HCT116 (cell line): ENCODE data around the gene HEPACAM2. TPM values are rescaled to one million over a fixed set of nuclear protein-coding genes. Genes with fewer than 3 reads are reported as not detected.

Experiments used
- ATAC-seq: fragments of 200-7000 bp; cut with Tn5 transposase; 2 replicates; pipeline ENCODE4 v1.9.1; 2020; ENCODE audit warnings: mild to moderate bottlenecking, moderate library complexity
- BruUV-seq: library from RNA; stranded (reverse); fragments of 400-500 nt; replicated peaks from 2 replicates; lab custom pipeline; 2021; lab: Mats Ljungman, UMichigan
- CTCF ChIA-PET: fragments of 300-600 bp; sonication (Branson Sonifier 250); formaldehyde crosslinking; loops from one replicate; lab custom pipeline; 2021; ENCODE audit warnings: antibody characterized with exemption; lab: Charles Lee
- POLR2A ChIA-PET: fragments of 300-600, 350-600 bp; sonication (Branson Sonifier 250); formaldehyde crosslinking; loops from one replicate; lab custom pipeline; 2021; ENCODE audit warnings: antibody characterized with exemption; lab: Charles Lee
- RAD21 ChIA-PET, 2 experiments: fragments of 300-600 bp; sonication (Branson Sonifier 250); formaldehyde crosslinking; loops; one replicate each; lab custom pipeline; 2023; ENCODE audit warnings: low total read pairs in 2 of 2; ENCODE audit not compliant: uncharacterized antibody in 2 of 2, unreplicated experiment in 2 of 2, low non-redundant PET in 1 of 2; lab: Charles Lee
- DNase-seq: peaks from one replicate; pipeline ENCODE4 v3.0.0-alpha.2; 2010; ENCODE audit warnings: low read depth, low spot score
- H2AFZ ChIP-seq: fragments of 200-600 bp; shearing (Covaris generic), sonication (generic); 2 replicates; pipeline ENCODE4 v1.6.1; 2017; ENCODE audit warnings: low read depth, mixed run types, mixed read lengths, antibody characterized with exemption, low read length; ENCODE audit not compliant: poor library complexity, severe bottlenecking
- H3K27ac ChIP-seq: 2 replicates; pipeline ENCODE4 v1.5.1; 2012; ENCODE audit warnings: low read depth, low read length
- H3K27me3 ChIP-seq: fragments of 200-600 bp; sonication (generic); 2 replicates; pipeline ENCODE4 v1.6.1; 2016; ENCODE audit warnings: mixed run types, low read length, mixed read lengths; ENCODE audit not compliant: insufficient read depth
- H3K36me3 ChIP-seq, 2 experiments: fragments of 200-500 bp in 1 of 2; fragments of 200-600 bp in 1 of 2; sonication (Bioruptor generic) in 1 of 2; sonication (generic) in 1 of 2; 2 replicates each; pipeline versions ENCODE4 v1.5.1 to v1.6.1; 2014 to 2016; ENCODE audit warnings: low read length in 2 of 2, inconsistent platforms in 1 of 2, mixed read lengths in 1 of 2, mixed run types in 1 of 2; ENCODE audit not compliant: insufficient read depth in 2 of 2, control insufficient read depth in 1 of 2
- H3K4me1 ChIP-seq, 2 experiments: fragments of 200-600 bp in 1 of 2; sonication (generic) in 1 of 2; 2 replicates each; pipeline versions ENCODE4 v1.5.1 to v1.6.1; 2012 to 2017; ENCODE audit warnings: low read length in 2 of 2, inconsistent platforms in 1 of 2, mild to moderate bottlenecking in 1 of 2, mixed read lengths in 1 of 2, mixed run types in 1 of 2, moderate library complexity in 1 of 2; ENCODE audit not compliant: insufficient read depth in 2 of 2, control insufficient read depth in 1 of 2
- H3K4me2 ChIP-seq: fragments of 200-600 bp; sonication (generic); 2 replicates; pipeline ENCODE4 v1.6.1; 2017; ENCODE audit warnings: mixed run types, low read length, mixed read lengths
- H3K4me3 ChIP-seq, 2 experiments: fragments of 200-600 bp in 1 of 2; sonication (generic) in 1 of 2; replicated peaks in 1 of 2; 2 replicates each; pipeline ENCODE4 v1.5.1; 2011 to 2016; ENCODE audit warnings: low read length in 2 of 2, control low read depth in 1 of 2, low read depth in 1 of 2, mild to moderate bottlenecking in 1 of 2, mixed read lengths in 1 of 2, mixed run types in 1 of 2
- H3K79me2 ChIP-seq: fragments of 200-600 bp; sonication (generic); 2 replicates; pipeline ENCODE4 v1.6.1; 2017; ENCODE audit warnings: mild to moderate bottlenecking, mixed run types, low read length, moderate library complexity, mixed read lengths; ENCODE audit not compliant: insufficient read depth
- H3K9ac ChIP-seq: fragments of 200-600 bp; sonication (generic); 2 replicates; pipeline ENCODE4 v1.6.1; 2016; ENCODE audit warnings: low read length, mixed read lengths
- H3K9me2 ChIP-seq: fragments of 200-600 bp; sonication (generic), shearing (Covaris generic); 2 replicates; pipeline ENCODE4 v1.6.1; 2017; ENCODE audit warnings: mixed run types, mild to moderate bottlenecking, moderate library complexity; ENCODE audit not compliant: insufficient read depth
- H3K9me3 ChIP-seq, 2 experiments: fragments of 200-500 bp in 1 of 2; fragments of 200-600 bp in 1 of 2; sonication (Bioruptor generic) in 1 of 2; sonication (generic) in 1 of 2; 2 replicates each; pipeline ENCODE4 v1.6.1; 2014 to 2017; ENCODE audit warnings: low read length in 2 of 2, mixed read lengths in 2 of 2, inconsistent platforms in 1 of 2, low read depth in 1 of 2, mild to moderate bottlenecking in 1 of 2, mixed run types in 1 of 2, moderate library complexity in 1 of 2; ENCODE audit not compliant: control insufficient read depth in 1 of 2, insufficient read depth in 1 of 2
- H4K20me1 ChIP-seq: fragments of 200-600 bp; sonication (generic), shearing (Covaris generic); 2 replicates; pipeline ENCODE4 v1.6.1; 2017; ENCODE audit warnings: mixed run types, mild to moderate bottlenecking, moderate library complexity; ENCODE audit not compliant: insufficient read depth
- ATF3 ChIP-seq: IDR thresholded peaks from 2 replicates; pipeline ENCODE4 v1.6.1; 2012
- CBX3 ChIP-seq: IDR thresholded peaks from 2 replicates; pipeline ENCODE4 v1.6.1; 2012; ENCODE audit warnings: low read depth
- CEBPB ChIP-seq: IDR thresholded peaks from 2 replicates; pipeline ENCODE4 v1.6.1; 2012; ENCODE audit warnings: low read depth
- CTCF ChIP-seq, 3 experiments: fragments of 200-600 bp in 1 of 3; sonication (generic) in 1 of 3; IDR thresholded peaks in 2 of 3; conservative IDR thresholded peaks in 1 of 3; 2 replicates each; pipeline ENCODE4 v1.5.1; 2012 to 2017; ENCODE audit warnings: low read depth in 2 of 3, low read length in 2 of 3, antibody characterized with exemption in 1 of 3, borderline replicate concordance in 1 of 3, control low read depth in 1 of 3, mild to moderate bottlenecking in 1 of 3, mixed read lengths in 1 of 3, mixed run types in 1 of 3, moderate library complexity in 1 of 3; ENCODE audit not compliant: insufficient read depth in 1 of 3
- EZH2 ChIP-seq: fragments of 200-600 bp; sonication (generic); IDR thresholded peaks from 2 replicates; pipeline ENCODE4 v1.6.1; 2017; ENCODE audit warnings: antibody characterized with exemption, mixed run types
- FOSL1 ChIP-seq: IDR thresholded peaks from 2 replicates; pipeline ENCODE4 v1.6.1; 2012; ENCODE audit warnings: low read depth
- JUND ChIP-seq: IDR thresholded peaks from 2 replicates; pipeline ENCODE4 v1.6.1; 2012
- POLR2A ChIP-seq: IDR thresholded peaks from 2 replicates; pipeline ENCODE4 v1.7.0; 2011; ENCODE audit warnings: borderline replicate concordance; ENCODE audit not compliant: insufficient read depth, insufficient read length; ENCODE audit errors: extremely low read depth
- POLR2AphosphoS5 ChIP-seq: IDR thresholded peaks from 2 replicates; pipeline ENCODE4 v1.6.1; 2011; ENCODE audit warnings: mild to moderate bottlenecking, low read depth, low read length, moderate library complexity
- RAD21 ChIP-seq: IDR thresholded peaks from 2 replicates; pipeline ENCODE4 v1.6.1; 2012; ENCODE audit warnings: low read depth, mild to moderate bottlenecking
- REST ChIP-seq: IDR thresholded peaks from 2 replicates; pipeline ENCODE4 v1.6.1; 2012; ENCODE audit warnings: low read depth
- SIN3A ChIP-seq: IDR thresholded peaks from 2 replicates; pipeline ENCODE4 v1.6.1; 2012; ENCODE audit warnings: low read depth
- SP1 ChIP-seq: IDR thresholded peaks from 2 replicates; pipeline ENCODE4 v1.6.1; 2012; ENCODE audit warnings: low read depth
- SRF ChIP-seq: IDR thresholded peaks from 2 replicates; pipeline ENCODE4 v1.6.1; 2012; ENCODE audit warnings: low read depth
- TCF7L2 ChIP-seq: IDR thresholded peaks from 2 replicates; pipeline ENCODE4 v1.7.0; 2011; ENCODE audit warnings: borderline replicate concordance, inconsistent platforms; ENCODE audit not compliant: insufficient read depth, insufficient read length; ENCODE audit errors: extremely low read depth
- YY1 ChIP-seq: IDR thresholded peaks from 2 replicates; pipeline ENCODE4 v1.6.1; 2011; ENCODE audit warnings: low read length, low read depth, moderate library complexity, mild to moderate bottlenecking; ENCODE audit not compliant: insufficient replicate concordance; ENCODE audit errors: extremely low read depth
- ZBTB33 ChIP-seq: IDR thresholded peaks from 2 replicates; pipeline ENCODE4 v1.6.1; 2011; ENCODE audit warnings: mild to moderate bottlenecking, low read length, moderate library complexity; ENCODE audit not compliant: insufficient replicate concordance; ENCODE audit errors: extremely low read depth
- ZFX ChIP-seq: fragments of 450-650 bp; IDR thresholded peaks from 2 replicates; pipeline ENCODE4 v1.6.1; 2017
- intact Hi-C: fragments of 100-400 bp; cut with micrococcal nuclease; formaldehyde crosslinking; loops from 2 replicates; pipeline ENCODE4 v1.10.0; 2022
- total RNA-seq: library from RNA; stranded (reverse); gene quantifications from one replicate; pipeline ENCODE4 v1.2.1, GENCODE V29; 2021; ENCODE audit not compliant: unreplicated experiment

Gene HEPACAM2
- total RNA-seq, 1 experiment from 2014 or later = not detected

- no peak overlapping the region for H3K9ac ChIP-seq
These were observed 78.9 kb downstream of the HEPACAM2 start for GRCh38 chr7:93147363-93147762.

More at GRCh38 chr7:93147363-93147762, 78.9 kb downstream of the HEPACAM2 start:
- ATAC-seq = no peak
- BruUV-seq = no TSS peak
- Histone ChIP-seq H3K4me2 (no peak overlapping the region), H3K27me3 (no peaks in the 10 kb centered on the region), H3K9me2 (no peaks in the 10 kb centered on the region; the same call in 1 of the 2 replicates), H3K4me1 (no peaks in the 10 kb centered on the region), H3K36me3 (no peaks in the 10 kb centered on the region), H3K27ac (no peak overlapping the region), H2AFZ (no peak overlapping the region), H4K20me1 (no peaks in the 10 kb centered on the region), H3K9me3 (no peaks in the 10 kb centered on the region), H3K4me3 (no peak overlapping the region), H3K79me2 (no peaks in the 10 kb centered on the region)
- ChIA-PET POLR2A (no interaction called here), CTCF (no interaction called here), RAD21 (no interaction called here)
- TF ChIP-seq REST (no peak), JUND (no peak), ATF3 (no peak), CEBPB (no peak), RAD21 (no peak), CBX3 (no peak), ZBTB33 (no peak), FOSL1 (no peak), YY1 (no peak), CTCF (IDR thresholded peaks at IDR 0.05 in 2 of 3, conservative IDR thresholded peaks at IDR 0.05 in 1 of 3; ENCODE audit: borderline replicate concordance in 1 of 3, insufficient read depth in 1 of 3, low read depth in 2 of 3, low read length in 2 of 3) (no peak), EZH2 (no peak), ZFX (no peak), TCF7L2 (no peak), POLR2A (no peak), SRF (no peak), SP1 (no peak), SIN3A (no peak), POLR2AphosphoS5 (no peak)
- no peak for DNase-seq
- intact Hi-C loops = no loop called here
